ENCODE data around the gene EDN2.

The EDN2 gene

GRCh38 chr1:41495210-41495948 lies 10.9 kb upstream of the EDN2 start:
- peak in 2 of 3 donors; percentile 28 to 35 for DNase-seq
- peaks cover 0 to 18% (median 7%) of the 10 kb centered on the region in 5 experiments for H3K27me3 ChIP-seq (replicated peaks in 2 of 5; ENCODE audit: control insufficient read depth in 4 of 5, insufficient read depth in 5 of 5, low read length in 4 of 5)
- no peaks in the 10 kb centered on the region for H3K36me3 ChIP-seq (ENCODE audit: control insufficient read depth in 4 of 4, insufficient read depth in 4 of 4, low read length in 3 of 4)
- POLR2A ChIA-PET, result no interaction called here
- H3K4me1 ChIP-seq (ENCODE audit: control extremely low read depth in 1 of 4, control insufficient read depth in 4 of 4, insufficient read depth in 4 of 4, low read length in 3 of 4), result peaks cover 0 to 25% (median 11%) of the 10 kb centered on the region in 4 experiments
- H3K27ac ChIP-seq (ENCODE audit: insufficient read depth in 1 of 2, low read depth in 1 of 2, low read length in 2 of 2, poor library complexity in 1 of 2, severe bottlenecking in 2 of 2), result no peak overlapping the region
- WGBS (ENCODE audit: insufficient coverage), result 41% methylated on average over 18 of the region's 19 CpGs
- peak overlapping the region in 4 of 7 experiments; percentile 17 to 67 (median 50) for H3K4me3 ChIP-seq (ENCODE audit: control insufficient read depth in 1 of 7, extremely low read depth in 1 of 7, insufficient read depth in 4 of 7, low read depth in 2 of 7, low read length in 6 of 7)
- CTCF ChIA-PET, result interaction anchor here (0.8 to 3.5 kb wide), 6 partner anchors 12 to 77 kb away, joined by 3 to 12 read pairs (median 4); no protein-coding TSS in a partner anchor
- no peaks in the 10 kb centered on the region for H3K9me3 ChIP-seq (ENCODE audit: control extremely low read depth in 1 of 5, control insufficient read depth in 4 of 5, insufficient read depth in 2 of 5, low read depth in 1 of 5, low read length in 4 of 5)

GRCh38 chr1:41494351-41495209 lies 10.1 kb upstream of the EDN2 start:
- DNase-seq, result no peak
- Histone ChIP-seq H3K27me3 (replicated peaks in 2 of 5; ENCODE audit: control insufficient read depth in 4 of 5, insufficient read depth in 5 of 5, low read length in 4 of 5) (peaks cover 0 to 18% (median 7%) of the 10 kb centered on the region in 5 experiments), H3K4me1 (ENCODE audit: control extremely low read depth in 1 of 4, control insufficient read depth in 4 of 4, insufficient read depth in 4 of 4, low read length in 3 of 4) (peaks cover 0 to 25% (median 11%) of the 10 kb centered on the region in 4 experiments), H3K4me3 (ENCODE audit: control insufficient read depth in 1 of 7, extremely low read depth in 1 of 7, insufficient read depth in 4 of 7, low read depth in 2 of 7, low read length in 6 of 7) (no peak overlapping the region), H3K36me3 (ENCODE audit: control insufficient read depth in 4 of 4, insufficient read depth in 4 of 4, low read length in 3 of 4) (no peaks in the 10 kb centered on the region), H3K27ac (ENCODE audit: insufficient read depth in 1 of 2, low read depth in 1 of 2, low read length in 2 of 2, poor library complexity in 1 of 2, severe bottlenecking in 2 of 2) (no peak overlapping the region), H3K9me3 (ENCODE audit: control extremely low read depth in 1 of 5, control insufficient read depth in 4 of 5, insufficient read depth in 2 of 5, low read depth in 1 of 5, low read length in 4 of 5) (no peaks in the 10 kb centered on the region)
- CTCF ChIA-PET, result interaction anchor here (1.2 to 3.5 kb wide), 4 partner anchors 11 to 22 kb away, joined by 3 to 12 read pairs (median 6); no protein-coding TSS in a partner anchor
- POLR2A ChIA-PET, result no interaction called here
- 91% methylated on average over 14 of the region's 17 CpGs for WGBS (ENCODE audit: insufficient coverage)

GRCh38 chr1:41493626-41494350 lies 9.3 kb upstream of the EDN2 start:
- 100% methylated on average over 6 of the region's 9 CpGs for WGBS (ENCODE audit: insufficient coverage)
- H3K9me3 ChIP-seq (ENCODE audit: control extremely low read depth in 1 of 5, control insufficient read depth in 4 of 5, insufficient read depth in 2 of 5, low read depth in 1 of 5, low read length in 4 of 5), result no peaks in the 10 kb centered on the region
- peaks cover 0 to 18% (median 7%) of the 10 kb centered on the region in 5 experiments for H3K27me3 ChIP-seq (replicated peaks in 2 of 5; ENCODE audit: control insufficient read depth in 4 of 5, insufficient read depth in 5 of 5, low read length in 4 of 5)
- POLR2A ChIA-PET, result no interaction called here
- H3K27ac ChIP-seq (ENCODE audit: insufficient read depth in 1 of 2, low read depth in 1 of 2, low read length in 2 of 2, poor library complexity in 1 of 2, severe bottlenecking in 2 of 2), result no peak overlapping the region
- no peak for DNase-seq
- no peak overlapping the region for H3K4me3 ChIP-seq (ENCODE audit: control insufficient read depth in 1 of 7, extremely low read depth in 1 of 7, insufficient read depth in 4 of 7, low read depth in 2 of 7, low read length in 6 of 7)
- peaks cover 0 to 23% (median 11%) of the 10 kb centered on the region in 4 experiments for H3K4me1 ChIP-seq (ENCODE audit: control extremely low read depth in 1 of 4, control insufficient read depth in 4 of 4, insufficient read depth in 4 of 4, low read length in 3 of 4)
- no peaks in the 10 kb centered on the region for H3K36me3 ChIP-seq (ENCODE audit: control insufficient read depth in 4 of 4, insufficient read depth in 4 of 4, low read length in 3 of 4)
- CTCF ChIA-PET, result interaction anchor here (0.7 to 3.5 kb wide), 7 partner anchors 11 to 23 kb away, joined by 3 to 12 read pairs (median 4); no protein-coding TSS in a partner anchor

- Histone ChIP-seq H3K27me3 (replicated peaks in 2 of 5; ENCODE audit: control insufficient read depth in 4 of 5, insufficient read depth in 5 of 5, low read length in 4 of 5) (peaks cover 0 to 18% (median 7%) of the 10 kb centered on the region in 5 experiments), H3K27ac (ENCODE audit: insufficient read depth in 1 of 2, low read depth in 1 of 2, low read length in 2 of 2, poor library complexity in 1 of 2, severe bottlenecking in 2 of 2) (no peak overlapping the region), H3K9me3 (ENCODE audit: control extremely low read depth in 1 of 5, control insufficient read depth in 4 of 5, insufficient read depth in 2 of 5, low read depth in 1 of 5, low read length in 4 of 5) (no peaks in the 10 kb centered on the region), H3K36me3 (ENCODE audit: control insufficient read depth in 4 of 4, insufficient read depth in 4 of 4, low read length in 3 of 4) (no peaks in the 10 kb centered on the region), H3K4me1 (ENCODE audit: control extremely low read depth in 1 of 4, control insufficient read depth in 4 of 4, insufficient read depth in 4 of 4, low read length in 3 of 4) (peaks cover 0 to 20% (median 11%) of the 10 kb centered on the region in 4 experiments), H3K4me3 (ENCODE audit: control insufficient read depth in 1 of 7, extremely low read depth in 1 of 7, insufficient read depth in 4 of 7, low read depth in 2 of 7, low read length in 6 of 7) (no peak overlapping the region)
- ChIA-PET CTCF (interaction anchor here (0.7 to 2.1 kb wide), 7 partner anchors 8 to 60 kb away, joined by 3 to 10 read pairs (median 4); no protein-coding TSS in a partner anchor), POLR2A (interaction anchor here (0.5 kb wide), 1 partner anchor 17 kb away, joined by 3 read pairs; no protein-coding TSS in a partner anchor)
- 100% methylated on average over 1 of the region's 5 CpGs for WGBS (ENCODE audit: insufficient coverage)
- peak in 2 of 3 donors; percentile 13 to 26 for DNase-seq
Observed at GRCh38 chr1:41493117-41493536, 8.6 kb upstream of the EDN2 start.

- ChIA-PET CTCF (interaction anchor here (0.7 to 2.1 kb wide), 9 partner anchors 9 to 59 kb away, joined by 3 to 10 read pairs (median 3); no protein-coding TSS in a partner anchor), POLR2A (interaction anchor here (0.5 kb wide), 1 partner anchor 17 kb away, joined by 3 read pairs; no protein-coding TSS in a partner anchor)
- Histone ChIP-seq H3K4me1 (ENCODE audit: control extremely low read depth in 1 of 4, control insufficient read depth in 4 of 4, insufficient read depth in 4 of 4, low read length in 3 of 4) (peaks cover 0 to 20% (median 11%) of the 10 kb centered on the region in 4 experiments), H3K9me3 (ENCODE audit: control extremely low read depth in 1 of 5, control insufficient read depth in 4 of 5, insufficient read depth in 2 of 5, low read depth in 1 of 5, low read length in 4 of 5) (no peaks in the 10 kb centered on the region), H3K36me3 (ENCODE audit: control insufficient read depth in 4 of 4, insufficient read depth in 4 of 4, low read length in 3 of 4) (no peaks in the 10 kb centered on the region), H3K27ac (ENCODE audit: insufficient read depth in 1 of 2, low read depth in 1 of 2, low read length in 2 of 2, poor library complexity in 1 of 2, severe bottlenecking in 2 of 2) (no peak overlapping the region), H3K27me3 (replicated peaks in 2 of 5; ENCODE audit: control insufficient read depth in 4 of 5, insufficient read depth in 5 of 5, low read length in 4 of 5) (peaks cover 0 to 24% (median 10%) of the 10 kb centered on the region in 5 experiments), H3K4me3 (ENCODE audit: control insufficient read depth in 1 of 7, extremely low read depth in 1 of 7, insufficient read depth in 4 of 7, low read depth in 2 of 7, low read length in 6 of 7) (no peak overlapping the region)
- DNase-seq, result peak; percentile 58 to 75 (median 71)
- WGBS (ENCODE audit: insufficient coverage), result 52% methylated on average over 4 of the region's 7 CpGs
Observed at GRCh38 chr1:41492341-41492848, 7.9 kb upstream of the EDN2 start.

- CTCF ChIA-PET, result interaction anchor here (0.8 to 1.0 kb wide), 4 partner anchors 23 to 224 kb away, joined by 3 to 4 read pairs (median 3); no protein-coding TSS in a partner anchor
- Histone ChIP-seq H3K27ac (ENCODE audit: insufficient read depth in 1 of 2, low read depth in 1 of 2, low read length in 2 of 2, poor library complexity in 1 of 2, severe bottlenecking in 2 of 2) (no peak overlapping the region), H3K27me3 (replicated peaks in 2 of 5; ENCODE audit: control insufficient read depth in 4 of 5, insufficient read depth in 5 of 5, low read length in 4 of 5) (peaks cover 0 to 33% (median 7%) of the 10 kb centered on the region in 5 experiments), H3K4me3 (ENCODE audit: control insufficient read depth in 1 of 7, extremely low read depth in 1 of 7, insufficient read depth in 4 of 7, low read depth in 2 of 7, low read length in 6 of 7) (no peak overlapping the region), H3K36me3 (ENCODE audit: control insufficient read depth in 4 of 4, insufficient read depth in 4 of 4, low read length in 3 of 4) (no peaks in the 10 kb centered on the region), H3K4me1 (ENCODE audit: control extremely low read depth in 1 of 4, control insufficient read depth in 4 of 4, insufficient read depth in 4 of 4, low read length in 3 of 4) (peaks cover 0 to 18% (median 8%) of the 10 kb centered on the region in 4 experiments), H3K9me3 (ENCODE audit: control extremely low read depth in 1 of 5, control insufficient read depth in 4 of 5, insufficient read depth in 2 of 5, low read depth in 1 of 5, low read length in 4 of 5) (no peaks in the 10 kb centered on the region)
- WGBS (ENCODE audit: insufficient coverage), result 71% methylated on average over 2 of the region's 2 CpGs
- POLR2A ChIA-PET, result no interaction called here
- no peak for DNase-seq
Observed at GRCh38 chr1:41490911-41491310, 6.4 kb upstream of the EDN2 start.

All from common myeloid progenitor, CD34-positive (primary cell).